ENCODE results near the gene POLD3.

DNA sequence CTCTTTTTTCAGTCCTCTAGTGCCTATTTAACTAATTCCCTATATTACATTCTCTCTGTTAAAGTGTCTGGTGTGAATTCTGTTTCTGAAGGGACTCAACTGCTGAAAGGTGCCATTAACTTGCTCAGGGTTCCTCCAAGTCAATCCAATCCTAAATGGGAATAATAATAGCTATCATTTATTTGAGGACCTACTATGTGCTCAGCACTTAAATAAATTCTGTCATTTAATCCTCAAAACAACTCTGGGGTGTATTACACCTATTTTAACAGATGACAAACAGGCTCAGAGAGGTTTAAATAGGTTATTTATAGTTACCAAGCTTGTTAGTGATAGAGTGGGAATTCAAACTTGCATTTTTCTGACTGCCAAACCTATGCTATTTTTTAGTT lies 40.6 kb upstream of the POLD3 start:
- no peak for TF ChIP-seq POLR2AphosphoS2 (conservative IDR thresholded peaks at IDR 0.05; ENCODE audit: low read length)
- TF ChIP-seq FOSL2 (IDR thresholded peaks at IDR 0.05) = no peak
- no peak for TF ChIP-seq FOSL2 (CRISPR knock-in tag; IDR thresholded peaks at IDR 0.05)
- TF ChIP-seq, protein P1, sequence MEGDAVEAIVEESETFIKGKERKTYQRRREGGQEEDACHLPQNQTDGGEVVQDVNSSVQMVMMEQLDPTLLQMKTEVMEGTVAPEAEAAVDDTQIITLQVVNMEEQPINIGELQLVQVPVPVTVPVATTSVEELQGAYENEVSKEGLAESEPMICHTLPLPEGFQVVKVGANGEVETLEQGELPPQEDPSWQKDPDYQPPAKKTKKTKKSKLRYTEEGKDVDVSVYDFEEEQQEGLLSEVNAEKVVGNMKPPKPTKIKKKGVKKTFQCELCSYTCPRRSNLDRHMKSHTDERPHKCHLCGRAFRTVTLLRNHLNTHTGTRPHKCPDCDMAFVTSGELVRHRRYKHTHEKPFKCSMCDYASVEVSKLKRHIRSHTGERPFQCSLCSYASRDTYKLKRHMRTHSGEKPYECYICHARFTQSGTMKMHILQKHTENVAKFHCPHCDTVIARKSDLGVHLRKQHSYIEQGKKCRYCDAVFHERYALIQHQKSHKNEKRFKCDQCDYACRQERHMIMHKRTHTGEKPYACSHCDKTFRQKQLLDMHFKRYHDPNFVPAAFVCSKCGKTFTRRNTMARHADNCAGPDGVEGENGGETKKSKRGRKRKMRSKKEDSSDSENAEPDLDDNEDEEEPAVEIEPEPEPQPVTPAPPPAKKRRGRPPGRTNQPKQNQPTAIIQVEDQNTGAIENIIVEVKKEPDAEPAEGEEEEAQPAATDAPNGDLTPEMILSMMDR (IDR thresholded peaks at IDR 0.05) = no peak
- TF ChIP-seq ESRRA (IDR thresholded peaks at IDR 0.05; ENCODE audit: borderline replicate concordance, low read length) = no peak
- no peak for TF ChIP-seq POLR2A (IDR thresholded peaks at IDR 0.05; ENCODE audit: low read length)
- TF ChIP-seq, protein P2, sequence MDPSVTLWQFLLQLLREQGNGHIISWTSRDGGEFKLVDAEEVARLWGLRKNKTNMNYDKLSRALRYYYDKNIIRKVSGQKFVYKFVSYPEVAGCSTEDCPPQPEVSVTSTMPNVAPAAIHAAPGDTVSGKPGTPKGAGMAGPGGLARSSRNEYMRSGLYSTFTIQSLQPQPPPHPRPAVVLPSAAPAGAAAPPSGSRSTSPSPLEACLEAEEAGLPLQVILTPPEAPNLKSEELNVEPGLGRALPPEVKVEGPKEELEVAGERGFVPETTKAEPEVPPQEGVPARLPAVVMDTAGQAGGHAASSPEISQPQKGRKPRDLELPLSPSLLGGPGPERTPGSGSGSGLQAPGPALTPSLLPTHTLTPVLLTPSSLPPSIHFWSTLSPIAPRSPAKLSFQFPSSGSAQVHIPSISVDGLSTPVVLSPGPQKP (IDR thresholded peaks at IDR 0.05; ENCODE audit: low read depth, low read length) = no peak
- TF ChIP-seq, protein P3, sequence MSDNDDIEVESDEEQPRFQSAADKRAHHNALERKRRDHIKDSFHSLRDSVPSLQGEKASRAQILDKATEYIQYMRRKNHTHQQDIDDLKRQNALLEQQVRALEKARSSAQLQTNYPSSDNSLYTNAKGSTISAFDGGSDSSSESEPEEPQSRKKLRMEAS (IDR thresholded peaks at IDR 0.05) = no peak

All from A549 (cell line).